ENCODE measurements around the gene FNDC3B.
"Not testable (repeated sequence)": the region's sequence is repeated elsewhere in the genome, so short reads cannot be mapped to it uniquely, and the experiment has no call there.

The FNDC3B gene

DNA sequence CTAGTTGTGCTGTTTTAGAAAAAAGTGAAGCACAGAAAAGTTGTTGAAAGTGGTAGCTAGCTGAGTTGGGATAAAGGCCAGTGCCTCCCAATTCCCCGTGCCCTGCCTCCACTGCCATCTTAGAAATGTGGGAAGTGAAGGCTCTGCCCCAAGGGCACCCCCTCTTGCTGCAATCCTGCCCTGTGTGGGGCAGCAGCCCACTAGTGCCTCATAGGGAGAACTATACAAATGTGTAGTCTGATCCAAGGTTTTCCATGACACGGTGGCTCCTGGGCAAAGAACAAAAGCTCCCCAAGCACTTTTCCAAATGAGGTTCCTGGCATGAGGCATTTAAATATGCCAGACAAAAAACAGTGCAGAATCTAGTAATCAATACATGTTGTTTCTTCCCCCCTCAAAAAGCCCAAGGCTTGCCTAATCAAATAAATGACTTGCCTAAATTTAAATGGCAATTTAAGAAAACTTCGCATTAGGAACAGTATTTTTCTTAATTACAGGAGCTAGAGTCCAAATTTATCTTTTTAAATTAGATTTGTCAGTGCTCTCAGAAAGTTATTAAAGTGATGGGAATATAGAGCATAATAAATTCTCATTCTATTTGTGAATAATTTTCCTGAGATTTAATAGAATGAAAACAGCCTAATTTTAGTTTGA lies 325.1 kb downstream of the FNDC3B start:
- ChIA-PET CTCF (interaction anchor here (1.3 kb wide), 1 partner anchor 14 kb away, joined by 3 read pairs; no protein-coding TSS in a partner anchor), POLR2A (no interaction called here)
- no peaks in the 10 kb centered on the region for H3K4me1 ChIP-seq (ENCODE audit: control extremely low read depth in 1 of 4, control insufficient read depth in 4 of 4, insufficient read depth in 4 of 4, low read length in 3 of 4)
- no peaks in the 10 kb centered on the region for H3K27me3 ChIP-seq (replicated peaks in 2 of 5; ENCODE audit: control insufficient read depth in 4 of 5, insufficient read depth in 5 of 5, low read length in 4 of 5)
- H3K36me3 ChIP-seq (ENCODE audit: control insufficient read depth in 4 of 4, insufficient read depth in 4 of 4, low read length in 3 of 4): peaks cover 5 to 86% (median 25%) of the 10 kb centered on the region in 4 experiments
- peaks cover 0 to 2% (median 0%) of the 10 kb centered on the region in 5 experiments for H3K9me3 ChIP-seq (ENCODE audit: control extremely low read depth in 1 of 5, control insufficient read depth in 4 of 5, insufficient read depth in 2 of 5, low read depth in 1 of 5, low read length in 4 of 5)
- no peak for DNase-seq
- 100% methylated on average over 1 of the region's 3 CpGs for WGBS (ENCODE audit: insufficient coverage)
- H3K4me3 ChIP-seq (ENCODE audit: control insufficient read depth in 1 of 7, extremely low read depth in 1 of 7, insufficient read depth in 4 of 7, low read depth in 2 of 7, low read length in 6 of 7): no peak overlapping the region
- H3K27ac ChIP-seq (ENCODE audit: insufficient read depth in 1 of 2, low read depth in 1 of 2, low read length in 2 of 2, poor library complexity in 1 of 2, severe bottlenecking in 2 of 2): no peak overlapping the region

DNA sequence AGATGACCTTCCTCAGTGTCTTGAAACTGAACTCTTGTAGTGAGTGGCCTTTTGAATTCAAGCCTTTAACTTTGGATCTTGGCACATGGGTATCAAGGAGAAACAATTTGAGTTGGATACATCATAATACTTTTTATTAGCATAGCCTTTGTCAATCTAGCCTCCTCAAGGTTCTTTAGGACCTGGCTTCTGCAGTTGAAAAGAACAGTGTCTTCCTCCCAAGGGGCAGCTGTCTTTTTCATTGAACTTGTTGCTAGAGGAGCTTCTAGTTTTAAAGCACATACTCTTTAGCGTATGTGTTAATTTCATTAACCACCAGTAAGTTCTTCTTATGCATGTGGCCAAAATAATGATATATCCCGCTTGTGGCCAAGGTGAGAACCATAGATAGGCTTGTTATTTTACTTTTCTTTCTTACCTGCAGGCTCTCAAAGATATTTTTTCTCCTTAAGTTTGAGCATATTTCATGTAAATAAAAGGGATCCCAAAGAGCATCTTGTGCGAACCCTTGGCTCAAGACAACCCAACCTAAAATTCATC lies 325.7 kb downstream of the FNDC3B start:
- no peak overlapping the region for H3K27ac ChIP-seq (ENCODE audit: insufficient read depth in 1 of 2, low read depth in 1 of 2, low read length in 2 of 2, poor library complexity in 1 of 2, severe bottlenecking in 2 of 2)
- H3K27me3 ChIP-seq (replicated peaks in 2 of 5; ENCODE audit: control insufficient read depth in 4 of 5, insufficient read depth in 5 of 5, low read length in 4 of 5): no peaks in the 10 kb centered on the region
- WGBS (ENCODE audit: insufficient coverage): 100% methylated on average over 1 of the region's 3 CpGs
- no peak for DNase-seq
- no peak overlapping the region for H3K4me3 ChIP-seq (ENCODE audit: control insufficient read depth in 1 of 7, extremely low read depth in 1 of 7, insufficient read depth in 4 of 7, low read depth in 2 of 7, low read length in 6 of 7)
- peaks cover 5 to 86% (median 26%) of the 10 kb centered on the region in 4 experiments for H3K36me3 ChIP-seq (ENCODE audit: control insufficient read depth in 4 of 4, insufficient read depth in 4 of 4, low read length in 3 of 4)
- POLR2A ChIA-PET: no interaction called here
- peaks cover 0 to 2% (median 0%) of the 10 kb centered on the region in 5 experiments for H3K9me3 ChIP-seq (ENCODE audit: control extremely low read depth in 1 of 5, control insufficient read depth in 4 of 5, insufficient read depth in 2 of 5, low read depth in 1 of 5, low read length in 4 of 5)
- H3K4me1 ChIP-seq (ENCODE audit: control extremely low read depth in 1 of 4, control insufficient read depth in 4 of 4, insufficient read depth in 4 of 4, low read length in 3 of 4): no peaks in the 10 kb centered on the region
- CTCF ChIA-PET: no interaction called here

DNA sequence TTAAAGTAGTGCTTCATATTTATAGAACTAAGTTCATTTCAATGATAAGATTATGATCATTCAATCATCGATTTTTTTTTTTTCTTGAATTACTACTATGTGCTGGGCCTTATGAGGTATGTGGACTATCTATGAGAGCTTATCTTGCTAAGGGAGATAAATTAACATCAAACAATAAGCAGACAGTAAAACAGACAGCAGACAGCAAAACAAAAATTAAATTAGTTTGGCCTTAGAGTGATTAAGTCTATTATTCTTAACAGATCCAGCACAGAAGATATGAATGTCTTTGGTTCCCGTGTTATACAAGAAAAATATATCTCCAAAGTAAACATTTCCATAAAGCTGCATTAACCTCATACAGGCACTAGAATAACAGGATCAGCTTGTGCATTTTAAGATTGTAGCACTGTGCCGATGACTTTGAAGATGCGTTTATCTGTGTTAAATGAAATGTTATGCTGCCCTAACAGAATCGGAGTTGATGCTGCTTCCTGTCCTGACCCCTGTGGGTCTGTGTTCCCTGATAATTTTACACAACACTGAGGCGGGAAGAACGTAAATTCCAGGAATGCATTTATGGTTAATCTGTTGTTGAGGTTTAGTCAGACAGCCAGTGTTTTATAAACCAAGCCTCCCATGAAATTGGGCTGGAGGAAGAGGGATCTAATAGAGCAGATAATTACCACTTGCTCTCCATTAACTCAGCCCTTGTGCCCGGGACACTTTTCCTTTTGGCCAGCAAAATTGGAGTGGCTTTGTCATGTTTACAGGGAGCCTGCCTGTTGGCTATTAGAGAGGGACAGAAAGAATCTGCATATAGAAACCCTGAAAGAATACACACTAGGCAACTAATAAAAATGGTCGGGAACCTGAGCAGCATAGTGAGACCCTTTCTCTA lies 328.1 kb downstream of the FNDC3B start:
- CTCF ChIA-PET: no interaction called here
- POLR2A ChIA-PET: interaction anchor here (0.7 kb wide), 1 partner anchor 41 kb away, joined by 4 read pairs; no protein-coding TSS in a partner anchor
- WGBS (ENCODE audit: insufficient coverage): 93% methylated on average over 3 of the region's 9 CpGs
- H3K36me3 ChIP-seq (ENCODE audit: control insufficient read depth in 4 of 4, insufficient read depth in 4 of 4, low read length in 3 of 4): peaks cover 8 to 81% (median 18%) of the 10 kb centered on the region in 4 experiments
- DNase-seq: no peak
- no peaks in the 10 kb centered on the region for H3K27me3 ChIP-seq (replicated peaks in 2 of 5; ENCODE audit: control insufficient read depth in 4 of 5, insufficient read depth in 5 of 5, low read length in 4 of 5)
- H3K27ac ChIP-seq (ENCODE audit: insufficient read depth in 1 of 2, low read depth in 1 of 2, low read length in 2 of 2, poor library complexity in 1 of 2, severe bottlenecking in 2 of 2): no peak overlapping the region
- no peak overlapping the region for H3K4me3 ChIP-seq (ENCODE audit: control insufficient read depth in 1 of 7, extremely low read depth in 1 of 7, insufficient read depth in 4 of 7, low read depth in 2 of 7, low read length in 6 of 7)
- H3K9me3 ChIP-seq (ENCODE audit: control extremely low read depth in 1 of 5, control insufficient read depth in 4 of 5, insufficient read depth in 2 of 5, low read depth in 1 of 5, low read length in 4 of 5): no peaks in the 10 kb centered on the region
- no peaks in the 10 kb centered on the region for H3K4me1 ChIP-seq (ENCODE audit: control extremely low read depth in 1 of 4, control insufficient read depth in 4 of 4, insufficient read depth in 4 of 4, low read length in 3 of 4)

DNA sequence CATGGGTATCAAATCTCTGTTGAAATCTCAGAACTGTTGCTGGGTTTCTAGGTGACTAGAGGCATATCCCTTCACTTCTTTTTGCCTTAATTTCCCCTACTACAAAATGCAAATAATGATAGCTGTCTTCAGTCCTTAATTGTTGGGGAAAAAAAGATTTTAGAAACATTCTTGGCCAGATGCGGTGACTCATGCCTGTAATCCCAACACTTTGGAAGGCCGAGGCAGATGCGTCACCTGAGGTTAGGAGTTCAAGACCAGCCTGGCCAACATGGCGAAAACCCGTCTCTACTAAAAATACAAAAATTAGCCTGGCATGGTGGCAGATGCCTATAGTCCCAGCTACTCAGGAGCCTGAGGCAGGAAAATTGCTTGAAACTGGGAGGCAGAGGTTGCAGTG lies 329.2 kb downstream of the FNDC3B start:
- H3K27me3 ChIP-seq (replicated peaks in 2 of 5; ENCODE audit: control insufficient read depth in 4 of 5, insufficient read depth in 5 of 5, low read length in 4 of 5); H3K9me3 ChIP-seq (ENCODE audit: control extremely low read depth in 1 of 5, control insufficient read depth in 4 of 5, insufficient read depth in 2 of 5, low read depth in 1 of 5, low read length in 4 of 5); H3K27ac ChIP-seq (ENCODE audit: insufficient read depth in 1 of 2, low read depth in 1 of 2, low read length in 2 of 2, poor library complexity in 1 of 2, severe bottlenecking in 2 of 2); H3K4me1 ChIP-seq (ENCODE audit: control extremely low read depth in 1 of 4, control insufficient read depth in 4 of 4, insufficient read depth in 4 of 4, low read length in 3 of 4); H3K4me3 ChIP-seq (ENCODE audit: control insufficient read depth in 1 of 7, extremely low read depth in 1 of 7, insufficient read depth in 4 of 7, low read depth in 2 of 7, low read length in 6 of 7); CTCF ChIA-PET; DNase-seq: not testable (repeated sequence)
- H3K36me3 ChIP-seq (ENCODE audit: control insufficient read depth in 4 of 4, insufficient read depth in 4 of 4, low read length in 3 of 4): peaks cover 6 to 79% (median 16%) of the 10 kb centered on the region in 4 experiments
- POLR2A ChIA-PET: interaction anchor here (0.7 kb wide), 1 partner anchor 40 kb away, joined by 4 read pairs; no protein-coding TSS in a partner anchor
- 95% methylated on average over 5 of the region's 5 CpGs for WGBS (ENCODE audit: insufficient coverage)

DNA sequence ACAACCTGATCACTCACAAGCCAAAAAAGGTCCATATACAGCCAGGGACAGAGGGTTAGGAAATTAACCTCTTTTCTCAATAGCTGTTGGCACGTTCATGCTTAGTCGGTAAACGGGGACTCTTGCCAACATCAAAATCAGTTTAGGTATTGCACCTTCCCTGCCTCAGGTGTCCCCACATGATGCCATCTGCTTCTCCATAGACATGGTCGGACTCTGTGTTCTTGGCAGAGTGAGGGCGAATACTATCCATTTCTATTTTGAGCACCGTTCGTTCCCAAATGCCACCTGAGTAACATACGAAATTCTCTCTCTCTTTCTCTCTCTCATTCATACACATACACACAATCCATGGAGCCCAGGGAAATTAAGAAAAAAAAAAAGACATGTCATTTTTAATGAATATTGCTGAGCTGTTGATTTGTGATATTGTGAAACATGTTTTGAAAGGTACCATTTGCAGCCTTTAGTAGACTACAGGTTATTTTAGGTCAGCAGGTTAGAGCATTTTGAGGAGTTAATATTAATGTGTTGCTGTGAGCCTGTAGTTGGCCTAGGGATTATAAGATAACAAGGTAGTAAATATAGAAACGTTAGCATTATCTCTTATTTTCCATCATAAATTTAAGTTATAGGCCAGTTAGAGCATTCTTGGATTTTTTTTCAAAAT lies 330.3 kb downstream of the FNDC3B start:
- Histone ChIP-seq H3K27ac (ENCODE audit: insufficient read depth in 1 of 2, low read depth in 1 of 2, low read length in 2 of 2, poor library complexity in 1 of 2, severe bottlenecking in 2 of 2) (no peak overlapping the region), H3K9me3 (ENCODE audit: control extremely low read depth in 1 of 5, control insufficient read depth in 4 of 5, insufficient read depth in 2 of 5, low read depth in 1 of 5, low read length in 4 of 5) (no peaks in the 10 kb centered on the region), H3K4me3 (ENCODE audit: control insufficient read depth in 1 of 7, extremely low read depth in 1 of 7, insufficient read depth in 4 of 7, low read depth in 2 of 7, low read length in 6 of 7) (no peak overlapping the region), H3K4me1 (ENCODE audit: control extremely low read depth in 1 of 4, control insufficient read depth in 4 of 4, insufficient read depth in 4 of 4, low read length in 3 of 4) (no peaks in the 10 kb centered on the region), H3K27me3 (replicated peaks in 2 of 5; ENCODE audit: control insufficient read depth in 4 of 5, insufficient read depth in 5 of 5, low read length in 4 of 5) (no peaks in the 10 kb centered on the region), H3K36me3 (ENCODE audit: control insufficient read depth in 4 of 4, insufficient read depth in 4 of 4, low read length in 3 of 4) (peaks cover 5 to 76% (median 17%) of the 10 kb centered on the region in 4 experiments)
- ChIA-PET POLR2A (no interaction called here), CTCF (no interaction called here)
- WGBS (ENCODE audit: insufficient coverage): 96% methylated on average over 4 of the region's 9 CpGs
- no peak for DNase-seq

DNA sequence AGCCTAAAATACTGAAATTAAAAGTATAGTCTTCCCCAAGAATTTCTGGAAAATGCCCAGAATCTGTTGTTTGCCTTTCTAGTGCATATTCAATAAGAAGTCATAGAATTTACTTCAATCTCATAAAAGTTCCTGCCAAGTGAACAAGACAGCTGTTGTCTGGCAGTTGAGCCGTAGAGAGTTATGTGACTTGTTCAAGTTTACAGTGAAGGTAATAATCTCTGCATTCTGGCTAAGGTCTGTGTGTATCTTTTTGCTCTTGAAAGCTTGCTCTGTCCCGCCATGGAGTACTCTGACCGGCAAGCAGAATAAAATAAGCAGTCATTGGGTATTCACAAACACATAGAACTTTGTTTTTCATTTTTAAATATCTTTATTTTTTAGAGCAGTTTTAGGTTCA lies 331.0 kb downstream of the FNDC3B start:
- Histone ChIP-seq H3K4me3 (ENCODE audit: control insufficient read depth in 1 of 7, extremely low read depth in 1 of 7, insufficient read depth in 4 of 7, low read depth in 2 of 7, low read length in 6 of 7) (no peak overlapping the region), H3K36me3 (ENCODE audit: control insufficient read depth in 4 of 4, insufficient read depth in 4 of 4, low read length in 3 of 4) (peaks cover 9 to 75% (median 17%) of the 10 kb centered on the region in 4 experiments), H3K9me3 (ENCODE audit: control extremely low read depth in 1 of 5, control insufficient read depth in 4 of 5, insufficient read depth in 2 of 5, low read depth in 1 of 5, low read length in 4 of 5) (no peaks in the 10 kb centered on the region), H3K27me3 (replicated peaks in 2 of 5; ENCODE audit: control insufficient read depth in 4 of 5, insufficient read depth in 5 of 5, low read length in 4 of 5) (no peaks in the 10 kb centered on the region), H3K27ac (ENCODE audit: insufficient read depth in 1 of 2, low read depth in 1 of 2, low read length in 2 of 2, poor library complexity in 1 of 2, severe bottlenecking in 2 of 2) (no peak overlapping the region), H3K4me1 (ENCODE audit: control extremely low read depth in 1 of 4, control insufficient read depth in 4 of 4, insufficient read depth in 4 of 4, low read length in 3 of 4) (no peaks in the 10 kb centered on the region)
- no peak for DNase-seq
- ChIA-PET POLR2A (no interaction called here), CTCF (no interaction called here)
- WGBS (ENCODE audit: insufficient coverage): no CpG with 5 or more reads among the region's 3 CpGs
